ENCODE measurements around the gene KLF17.

- TF ChIP-seq CTCF (conservative IDR thresholded peaks at IDR 0.05; ENCODE audit: low read length) (no peak), EZH2phosphoT487 (IDR thresholded peaks at IDR 0.05; ENCODE audit: borderline replicate concordance, low read depth, low read length) (no peak)
Observed at GRCh38 chr1:44129616-44130500, 11.2 kb downstream of the KLF17 start.

All from OCI-LY7 (cell line).